ENCODE data around the gene UBTD1.

DNA sequence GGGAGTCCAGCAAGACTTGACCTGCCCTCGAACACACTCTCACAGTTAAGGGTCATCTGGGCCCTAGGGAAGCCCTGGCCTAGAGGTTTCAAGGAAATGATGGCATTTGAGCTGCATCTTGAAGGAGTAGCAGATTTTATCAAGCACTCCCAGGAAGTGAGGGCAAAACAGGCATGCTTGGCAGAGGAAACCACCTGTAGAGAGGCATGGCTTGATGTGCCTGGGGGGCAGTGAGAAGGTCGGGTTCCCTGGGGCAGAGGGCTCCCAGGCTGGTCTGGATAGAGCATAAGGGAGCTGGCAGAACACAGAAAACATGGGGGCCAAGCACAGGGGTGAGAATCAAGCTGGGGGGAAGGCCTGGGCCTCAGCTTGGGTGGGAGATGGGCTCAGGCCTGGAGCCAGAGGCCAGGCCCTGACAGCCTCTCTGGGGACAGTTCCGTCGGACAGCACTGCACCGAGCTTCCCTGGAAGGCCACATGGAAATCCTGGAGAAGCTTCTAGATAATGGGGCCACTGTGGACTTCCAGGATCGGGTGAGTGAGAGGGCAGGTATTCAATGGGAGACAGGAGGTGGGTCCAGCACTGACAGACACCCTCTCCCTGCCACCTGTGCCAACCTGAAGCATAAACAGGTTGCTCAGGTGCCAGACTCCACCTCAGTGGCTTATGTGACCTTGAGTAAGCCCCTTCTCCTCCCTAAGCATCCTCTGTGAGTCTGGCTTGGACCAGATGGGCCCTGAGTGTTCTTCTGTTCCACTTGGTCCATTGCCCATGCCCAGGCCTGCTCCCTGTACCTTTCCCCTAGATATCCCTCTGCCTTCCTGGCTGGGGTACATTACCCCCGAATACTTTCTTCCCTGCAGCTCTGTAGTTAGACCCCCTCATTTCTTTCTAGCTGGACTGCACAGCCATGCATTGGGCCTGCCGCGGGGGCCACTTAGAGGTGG is 82.0 kb downstream of the UBTD1 start:
- no peak for TF ChIP-seq POLR2A (IDR thresholded peaks at IDR 0.05)
- TF ChIP-seq CTCF (IDR thresholded peaks at IDR 0.05), result no peak
